Measurements from ENCODE around the gene SEMA6B. TPM values are rescaled to one million over a fixed set of nuclear protein-coding genes. Genes with fewer than 3 reads are reported as not detected.

SEMA6B gene
- polyA plus RNA-seq, 4 donors = 2.3 to 5.4 (median 3.7) TPM

DNA sequence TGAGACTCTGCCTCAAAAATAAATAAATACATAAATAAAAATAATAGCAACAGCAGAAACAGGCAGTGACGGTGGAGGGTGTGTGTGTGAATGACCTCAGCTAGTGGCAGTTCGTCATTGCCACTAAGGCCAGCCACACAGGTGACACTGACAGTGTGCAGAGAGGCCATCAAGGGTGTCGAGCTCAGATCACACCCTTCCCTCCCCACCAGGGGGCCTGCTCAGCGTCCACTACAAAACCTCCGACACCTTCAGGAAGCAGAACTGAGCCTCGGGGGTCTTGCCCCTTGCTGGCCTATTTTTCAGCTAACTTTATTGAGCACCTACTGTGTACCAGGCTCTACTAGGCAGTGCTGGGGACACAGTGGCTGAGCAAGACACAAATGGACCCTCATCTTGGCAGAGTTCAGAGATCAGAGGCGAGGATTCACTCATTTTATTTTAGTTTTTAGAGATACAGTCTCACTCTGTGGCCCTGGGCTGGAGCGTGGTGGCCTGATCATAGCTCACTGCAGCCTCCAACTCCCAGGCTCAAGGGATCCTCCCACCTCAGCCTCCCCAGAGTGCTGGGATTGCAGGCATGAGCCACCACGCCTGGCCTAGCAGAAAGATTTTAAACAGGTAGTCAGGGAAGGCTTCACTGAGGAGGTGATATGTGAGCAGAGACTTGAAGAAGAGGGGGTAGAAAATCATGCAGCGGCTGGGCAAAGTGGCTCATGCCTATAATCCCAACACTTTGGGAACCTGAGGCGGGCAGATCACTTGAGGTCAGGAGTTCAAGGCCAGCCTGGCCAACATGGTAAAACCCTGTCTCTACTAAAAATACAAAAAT is 30.3 kb upstream of the SEMA6B start:
- no peak for DNase-seq (ENCODE audit: low read depth in 4 of 4, low spot score in 3 of 4)

DNA sequence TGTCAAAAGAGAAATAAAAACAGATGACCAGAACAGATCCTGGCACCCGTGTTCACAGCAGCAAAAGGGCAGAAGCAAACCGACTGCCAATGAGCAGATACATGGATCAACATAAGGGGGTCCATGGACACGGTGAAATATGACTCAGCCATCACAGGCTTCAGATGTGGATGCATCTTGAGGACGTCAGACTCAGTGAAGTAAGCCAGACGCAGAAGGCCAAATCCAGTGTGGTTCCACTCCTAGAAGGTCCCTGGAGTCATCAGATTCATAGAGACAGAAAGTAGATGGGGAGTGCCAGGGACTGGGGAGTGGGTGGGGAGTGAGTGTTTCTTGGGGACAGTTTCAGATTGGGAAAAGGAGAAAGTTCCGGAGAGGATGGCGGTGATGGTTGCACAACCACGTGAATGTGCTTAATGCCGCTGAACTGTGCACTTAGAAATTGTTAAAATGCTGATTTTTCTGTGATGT is 28.8 kb upstream of the SEMA6B start:
- DNase-seq (ENCODE audit: low read depth in 4 of 4, low spot score in 3 of 4) = no peak

DNA sequence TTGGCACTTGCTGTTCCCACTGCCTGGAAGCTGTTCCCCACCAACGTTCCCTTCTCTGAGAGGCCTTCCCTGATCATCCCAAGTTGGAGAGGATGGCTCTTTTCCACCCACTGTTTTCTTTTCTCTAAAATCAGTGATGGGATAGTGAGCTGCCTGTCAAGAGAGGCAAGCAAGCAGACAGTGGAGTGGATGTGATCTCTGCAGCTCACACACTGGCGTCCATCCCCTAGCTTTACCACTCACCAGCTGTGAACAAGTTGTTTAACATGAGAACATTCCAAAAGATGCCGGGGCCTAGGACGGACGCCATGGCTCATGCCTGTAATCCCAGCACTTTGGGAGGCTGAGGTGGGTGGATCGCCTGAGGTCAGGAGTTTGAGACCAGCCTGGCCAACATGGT is 28.0 kb upstream of the SEMA6B start:
- DNase-seq (ENCODE audit: low read depth in 4 of 4, low spot score in 3 of 4) = no peak

DNA sequence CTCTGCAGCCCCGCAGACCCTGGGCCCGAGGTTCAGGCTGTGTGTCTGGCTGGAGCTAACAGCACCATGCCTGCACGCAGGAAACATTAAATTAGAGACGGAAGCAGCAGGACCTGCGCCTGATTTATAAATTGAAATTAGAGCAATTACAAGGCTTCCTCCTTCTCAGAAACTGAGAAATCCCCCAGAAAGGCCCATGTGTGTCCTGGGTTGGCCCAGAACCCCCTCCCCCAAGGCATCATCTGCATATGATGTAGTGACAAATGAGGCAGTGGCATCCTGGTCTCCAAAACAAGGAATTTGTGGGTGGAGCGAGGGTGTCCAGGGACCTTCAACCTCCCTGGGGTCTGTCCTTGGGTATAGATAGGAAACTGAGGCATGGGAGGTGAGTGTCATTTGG is 27.2 kb upstream of the SEMA6B start:
- DNase-seq (ENCODE audit: low read depth in 4 of 4, low spot score in 3 of 4) = no peak

DNA sequence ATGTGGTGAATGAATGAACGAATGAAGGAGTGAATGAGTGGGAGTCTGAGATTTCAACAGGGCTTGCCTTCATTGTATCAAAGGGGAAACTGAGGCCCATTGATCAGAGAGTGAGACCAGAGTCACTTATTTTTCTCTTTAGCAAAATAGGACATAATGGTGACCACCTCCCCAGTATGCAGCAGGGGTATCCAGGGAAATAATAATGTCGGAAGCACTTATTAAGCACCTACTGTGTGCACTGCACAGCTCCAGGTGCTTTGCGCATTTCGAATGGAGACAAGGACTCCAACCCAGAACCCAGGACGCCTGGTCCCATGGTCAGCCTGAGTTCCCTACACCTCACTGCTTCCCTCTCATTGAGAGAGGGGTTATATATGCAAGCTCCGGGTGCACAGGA is 26.8 kb upstream of the SEMA6B start:
- no peak for DNase-seq (ENCODE audit: low read depth in 4 of 4, low spot score in 3 of 4)

DNA sequence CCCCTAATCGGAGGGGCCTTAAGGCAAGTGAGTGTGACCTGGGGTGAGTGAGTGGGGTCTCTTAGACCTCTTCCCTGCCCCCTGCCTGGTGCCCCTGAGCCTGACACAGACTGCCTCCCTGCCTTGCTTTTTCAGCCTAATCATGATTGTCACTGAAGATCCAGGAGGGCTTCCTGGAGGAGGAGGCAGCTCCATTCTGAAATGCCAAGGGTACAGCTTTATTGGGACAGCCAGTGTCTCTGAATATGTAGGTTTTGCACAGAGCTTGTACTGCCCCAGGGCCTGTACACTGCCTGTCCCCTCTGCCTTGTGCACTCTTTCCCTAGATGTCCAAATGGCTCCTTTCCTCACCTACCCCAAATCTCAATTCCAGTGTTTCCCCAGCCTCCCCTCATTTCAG is 26.1 kb upstream of the SEMA6B start:
- no peak for DNase-seq (ENCODE audit: low read depth in 4 of 4, low spot score in 3 of 4)

DNA sequence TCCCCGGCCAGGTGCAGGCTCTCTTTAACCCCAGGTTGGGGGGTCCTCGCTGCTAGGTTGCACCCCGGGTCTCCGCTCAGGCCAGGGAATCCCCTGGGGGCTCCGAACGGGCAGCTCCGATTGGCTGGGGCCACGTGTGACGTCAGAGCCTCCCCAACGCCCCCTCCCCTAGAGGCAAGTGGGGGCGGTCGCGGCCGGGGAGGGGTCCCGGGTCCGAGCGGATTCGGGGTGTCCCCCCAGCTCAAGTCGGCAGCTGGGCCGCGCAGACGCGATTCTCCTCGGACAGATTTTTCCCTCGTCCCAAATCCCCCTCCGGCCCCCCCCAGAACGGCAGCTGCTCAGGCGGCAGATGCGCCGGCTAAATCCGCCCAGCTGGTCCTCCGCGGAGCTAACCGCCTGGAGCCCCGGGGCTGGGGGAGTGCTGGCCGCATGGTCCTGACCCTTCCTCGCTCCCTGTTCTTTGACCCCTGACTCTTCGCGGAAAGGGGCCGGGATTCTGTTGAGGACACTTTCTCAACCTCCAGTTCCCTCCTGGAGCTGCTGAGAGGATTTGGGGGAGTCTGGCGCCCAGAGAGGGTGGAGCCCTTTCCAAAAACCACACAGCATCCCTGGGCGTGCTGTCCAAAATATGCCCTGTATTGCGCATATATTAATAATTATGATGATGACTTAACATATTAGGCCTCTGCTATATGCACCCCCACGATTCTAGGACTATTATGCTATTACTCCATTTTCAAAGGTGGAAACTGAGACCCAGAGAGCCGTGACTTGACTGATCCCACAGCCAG is 25.4 kb upstream of the SEMA6B start:
- DNase-seq (ENCODE audit: low read depth in 4 of 4, low spot score in 3 of 4) = no peak

DNA sequence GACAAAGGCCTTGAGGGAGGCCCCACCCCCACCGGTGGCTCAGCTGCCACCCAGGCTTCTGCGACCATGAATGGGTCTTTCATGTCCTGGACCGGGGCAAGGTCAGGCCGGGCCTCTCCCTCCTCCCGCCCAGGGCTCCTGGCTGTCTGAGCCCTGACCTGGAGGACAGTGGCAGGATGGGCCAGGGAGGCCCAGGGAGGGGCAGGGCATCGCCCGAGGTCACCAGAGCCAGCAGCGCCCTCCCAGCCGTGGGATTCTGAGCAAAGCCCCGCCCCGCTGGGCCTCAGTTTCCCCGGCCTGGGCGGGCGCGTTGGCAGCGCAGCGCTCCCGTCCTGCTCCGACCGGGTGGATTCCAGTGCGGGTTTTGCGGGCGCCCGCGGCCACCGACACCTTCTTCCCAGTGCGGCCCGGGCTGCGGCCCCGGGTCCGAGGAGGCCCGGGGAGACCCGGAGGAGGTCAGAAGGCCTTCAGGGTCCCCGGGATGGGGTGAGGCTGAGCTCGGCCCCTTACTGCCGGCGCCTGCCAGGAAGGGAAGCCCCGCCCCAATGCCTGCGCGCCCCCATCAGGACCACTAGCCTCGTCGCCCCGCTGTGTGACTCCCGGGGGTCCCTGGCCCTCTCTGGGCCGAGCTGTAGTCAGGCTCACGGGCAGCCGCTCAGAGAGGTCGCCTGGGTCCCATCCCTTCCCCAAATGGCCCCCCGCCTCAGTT is 24.6 kb upstream of the SEMA6B start:
- DNase-seq (ENCODE audit: low read depth in 4 of 4, low spot score in 3 of 4) = no peak

DNA sequence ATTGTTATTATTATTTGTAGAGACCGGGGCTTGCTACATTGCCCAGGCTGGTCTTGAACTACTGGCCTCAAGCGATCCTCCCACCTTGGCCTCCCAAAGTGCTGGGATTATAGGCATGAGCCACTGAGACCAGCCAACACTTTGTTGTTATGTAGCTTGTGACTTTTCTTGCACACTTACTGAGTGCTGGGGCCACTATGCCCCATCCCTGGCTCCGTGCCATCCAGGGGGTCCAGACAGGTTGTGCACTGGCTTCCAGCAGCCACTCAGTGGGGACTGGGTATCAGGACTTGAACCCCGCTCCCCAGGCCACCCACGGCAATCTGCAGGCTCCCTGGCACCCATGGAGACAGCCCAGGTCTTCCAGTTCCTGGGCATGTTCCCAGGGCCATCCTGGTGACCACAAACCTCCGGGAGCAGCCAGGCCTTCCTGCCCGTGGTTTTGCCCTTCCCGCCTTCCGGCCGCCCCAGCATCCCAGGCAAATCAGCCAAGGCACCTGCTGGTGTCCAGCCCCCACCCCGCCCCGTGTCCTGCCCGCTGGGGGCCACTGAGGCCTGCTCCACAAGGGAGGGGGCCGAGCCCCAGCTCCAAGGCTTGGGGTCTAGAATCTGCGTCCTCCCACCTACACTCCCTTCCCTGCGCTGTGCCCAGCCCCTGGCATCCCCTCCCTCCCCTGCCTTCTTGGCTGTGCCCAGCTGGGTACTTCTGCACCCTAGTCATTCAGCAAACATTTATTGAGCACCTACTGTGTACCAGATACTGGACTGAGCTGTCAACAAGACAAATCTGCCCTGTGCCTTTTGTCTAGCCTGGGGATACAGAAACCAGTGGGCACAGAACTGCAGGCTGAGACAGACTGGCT is 23.7 kb upstream of the SEMA6B start:
- no peak for DNase-seq (ENCODE audit: low read depth in 4 of 4, low spot score in 3 of 4)

DNA sequence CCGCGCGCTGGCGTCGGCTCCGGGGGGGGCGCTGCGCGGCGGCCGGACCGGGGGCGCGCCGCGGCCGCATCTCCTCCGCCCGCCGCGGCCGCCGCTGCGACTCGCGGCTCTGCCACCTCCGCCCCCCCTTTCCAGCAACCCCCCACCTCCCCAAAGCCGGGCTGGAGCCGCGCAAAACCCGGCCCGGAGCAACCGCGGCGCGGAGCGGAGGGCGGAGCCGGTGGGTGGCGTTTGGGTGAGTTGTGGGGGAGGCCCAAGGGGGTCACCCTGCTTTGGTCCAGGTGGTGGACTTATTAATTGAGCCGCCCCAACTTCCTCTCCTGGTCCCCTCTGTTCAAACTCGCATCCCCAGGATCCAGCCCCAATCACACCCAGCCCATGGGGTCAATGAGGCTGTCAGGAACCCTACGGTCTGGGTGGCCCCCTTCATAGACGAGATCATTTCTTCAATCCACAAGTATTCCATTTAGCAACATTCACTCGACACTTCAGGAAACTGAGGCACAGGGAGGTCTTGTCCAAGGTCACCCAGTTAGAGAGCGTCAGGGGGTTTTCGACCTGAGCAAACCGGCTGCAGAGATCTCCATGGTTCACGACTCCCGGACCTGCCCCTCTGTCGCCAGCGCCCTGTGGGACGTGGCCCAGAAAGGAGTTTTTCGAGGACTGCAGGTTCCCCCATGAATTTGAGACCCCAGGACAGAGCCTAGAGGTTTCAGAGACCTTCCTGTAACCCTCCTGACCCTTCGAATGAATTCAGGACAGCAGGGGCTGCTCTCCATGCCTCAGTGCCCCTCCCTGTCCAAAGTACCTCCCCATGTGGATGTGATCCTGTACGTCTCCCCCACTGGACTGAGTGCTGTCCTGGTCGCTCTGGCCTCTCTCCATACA is 22.4 kb upstream of the SEMA6B start:
- no peak for DNase-seq (ENCODE audit: low read depth in 4 of 4, low spot score in 3 of 4)

DNA sequence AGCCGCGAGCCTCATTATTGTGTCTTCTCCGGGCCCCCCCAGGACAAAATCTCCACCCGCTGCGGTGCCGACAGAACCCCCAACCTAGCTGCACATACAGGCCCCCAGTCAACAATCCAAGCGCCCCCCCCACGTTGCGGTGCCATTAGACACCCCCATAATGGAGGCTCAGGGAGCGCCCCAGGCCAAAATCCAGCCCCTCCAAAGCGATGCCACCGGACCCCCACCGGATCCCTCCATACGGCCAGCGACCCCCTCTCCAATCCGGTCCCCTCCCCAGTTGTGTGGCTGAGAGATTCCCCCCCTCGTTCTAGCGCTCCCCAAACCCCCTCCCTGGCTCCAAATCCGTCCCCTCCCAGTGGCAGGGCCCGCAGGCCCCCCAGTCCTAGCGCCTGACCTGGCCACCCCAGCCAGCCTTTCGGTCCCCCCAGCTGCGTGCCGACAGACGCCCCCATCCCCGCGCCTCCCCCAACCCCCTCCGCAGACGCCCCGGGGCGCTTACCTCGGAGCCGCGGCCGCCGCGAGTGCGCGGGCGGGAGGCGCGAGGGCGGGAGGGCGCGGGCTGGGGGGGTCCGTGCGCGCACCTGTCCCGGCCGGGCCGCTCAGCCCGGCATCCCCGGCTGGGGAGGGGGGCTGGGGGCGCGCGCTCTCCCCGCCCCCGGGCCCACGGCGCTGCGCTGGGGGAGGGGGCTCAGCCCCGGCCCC is 21.6 kb upstream of the SEMA6B start:
- no peak for DNase-seq (ENCODE audit: low read depth in 4 of 4, low spot score in 3 of 4)

DNA sequence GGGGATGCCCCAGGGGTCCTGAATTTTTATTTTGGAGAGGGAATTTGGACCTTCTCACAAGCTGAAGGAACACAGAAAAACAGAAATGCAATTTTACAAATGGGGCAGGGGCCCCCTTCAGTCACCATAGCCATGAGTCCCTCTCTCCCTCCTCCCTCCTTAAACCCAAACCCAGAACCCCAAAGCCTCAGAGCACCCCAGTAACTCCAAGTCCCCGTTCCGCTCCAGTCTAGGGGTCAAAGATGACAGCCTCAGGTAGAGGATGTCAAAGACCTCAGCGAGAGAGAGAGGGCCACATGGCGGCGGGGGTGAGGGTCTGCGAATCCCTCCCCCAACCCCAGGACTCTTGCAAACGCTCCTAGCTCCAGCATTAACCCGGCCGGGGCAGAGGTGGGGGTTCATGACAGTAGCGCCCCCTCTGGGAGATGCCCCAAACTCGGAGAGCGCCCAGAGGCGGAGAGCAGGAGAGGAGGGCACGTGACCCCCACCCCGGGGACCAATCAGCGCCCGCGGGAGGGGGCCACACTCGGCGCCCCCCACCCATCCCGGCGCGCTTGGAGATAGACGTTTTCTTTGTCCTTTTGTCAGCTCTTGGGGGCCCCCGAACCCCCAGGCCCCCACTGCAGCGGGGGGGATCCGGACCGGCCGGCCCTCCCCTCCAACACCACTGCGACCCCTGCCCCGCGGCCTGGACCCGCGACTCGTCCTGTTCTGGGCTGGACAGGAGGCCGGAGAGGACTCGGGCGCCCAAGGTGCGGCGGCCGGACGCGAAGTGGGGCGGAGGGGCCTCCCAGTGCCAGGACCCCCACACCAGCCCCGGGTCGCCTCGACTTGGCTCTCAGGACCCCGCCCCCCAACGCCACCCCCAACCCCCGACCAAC is 20.8 kb upstream of the SEMA6B start:
- no peak for DNase-seq (ENCODE audit: low read depth in 4 of 4, low spot score in 3 of 4)

DNA sequence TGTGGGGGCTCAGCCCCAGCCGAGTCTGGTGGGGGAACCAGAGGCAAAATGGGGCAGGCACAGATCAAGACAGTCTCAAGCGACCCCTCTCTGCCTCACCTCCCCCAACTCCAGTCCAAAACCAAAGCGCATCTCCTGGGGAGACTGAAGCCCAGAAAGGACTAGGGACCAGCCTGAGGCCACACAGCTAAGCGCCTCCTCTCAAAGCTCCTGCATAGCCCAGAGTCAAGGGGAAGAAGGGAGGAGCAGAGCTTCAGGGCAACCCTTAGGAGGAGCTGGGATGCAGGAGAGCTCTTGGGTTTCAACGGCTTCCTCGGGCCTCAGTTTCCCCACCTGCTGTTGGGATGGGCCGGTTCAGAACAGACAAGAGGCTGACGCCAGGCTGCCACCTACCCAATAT is 19.9 kb upstream of the SEMA6B start:
- no peak for DNase-seq (ENCODE audit: low read depth in 4 of 4, low spot score in 3 of 4)

DNA sequence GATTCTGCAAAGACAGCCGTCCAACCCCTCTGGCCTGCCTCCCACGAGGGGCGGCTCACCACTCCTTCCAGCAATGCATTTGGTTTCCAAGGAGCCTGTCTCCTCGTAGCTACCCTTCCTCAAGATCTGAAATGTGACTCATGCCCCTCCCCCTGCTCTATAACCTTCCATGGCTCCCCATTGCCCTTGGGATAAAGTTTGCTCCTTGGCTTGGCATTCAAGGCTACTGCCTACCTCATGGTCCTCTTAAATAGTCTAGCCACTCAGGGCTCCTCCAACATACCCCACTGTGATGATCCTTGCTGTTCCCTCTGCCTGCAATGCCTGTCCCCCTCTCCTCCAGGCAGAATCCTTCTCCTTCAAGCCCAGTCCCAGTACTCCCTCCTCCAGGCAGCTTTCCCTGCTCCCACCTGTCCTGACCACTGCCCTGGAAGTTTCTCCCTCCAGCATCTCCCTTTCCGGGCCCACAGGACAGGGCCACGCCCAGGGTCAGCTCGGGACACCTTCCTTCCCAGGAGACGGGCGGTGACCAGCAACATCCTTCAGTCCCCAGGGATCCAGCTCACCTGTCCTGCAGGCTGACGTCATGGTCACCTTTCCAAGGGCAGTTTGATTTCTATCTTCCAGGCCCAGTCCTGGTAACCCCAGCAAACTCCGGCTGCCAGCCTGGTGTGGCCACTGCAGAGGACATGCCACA is 19.2 kb upstream of the SEMA6B start:
- no peak for DNase-seq (ENCODE audit: low read depth in 4 of 4, low spot score in 3 of 4)

DNA sequence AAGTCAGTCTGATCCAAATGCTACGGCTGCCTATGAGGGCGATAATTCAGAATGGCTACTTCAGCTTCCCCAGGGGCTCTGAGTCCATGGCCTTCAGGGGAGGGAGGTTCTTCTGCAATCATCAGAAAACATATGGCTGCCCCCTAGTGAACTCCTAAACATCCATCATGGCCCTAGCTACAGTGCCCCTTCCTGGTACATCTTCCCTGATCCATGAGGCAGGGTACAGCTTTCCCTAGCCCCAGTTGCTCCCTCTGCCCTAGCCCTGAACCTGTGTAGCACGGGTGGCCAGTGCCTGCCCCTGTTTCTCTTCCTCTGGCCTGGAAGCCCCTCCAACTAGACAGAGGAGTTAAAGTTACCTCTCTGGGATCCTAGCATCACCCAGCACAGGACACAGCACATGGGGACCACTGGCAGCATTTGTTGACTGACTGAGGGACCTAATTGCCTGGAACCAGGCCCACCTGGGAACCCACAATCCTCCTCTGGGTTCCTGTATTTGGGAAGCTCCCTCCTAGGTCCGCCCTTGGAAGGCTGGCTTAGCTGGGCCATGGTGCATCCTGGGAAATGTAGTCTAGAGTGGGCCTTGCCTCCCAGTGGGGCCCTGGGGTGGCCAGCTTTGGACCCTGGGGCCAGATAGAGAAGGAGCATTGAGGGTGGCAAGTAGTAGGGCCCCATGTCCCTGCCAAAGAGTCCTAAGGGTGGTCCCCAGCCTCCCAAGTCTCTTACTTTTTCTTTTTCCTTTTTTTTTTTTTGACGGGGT is 17.7 kb upstream of the SEMA6B start:
- DNase-seq (ENCODE audit: low read depth in 4 of 4, low spot score in 3 of 4) = no peak
